Aorta (tissue), 5 donors: ENCODE results near the gene COLQ. TPM values are rescaled to one million over a fixed set of nuclear protein-coding genes. Genes with fewer than 3 reads are reported as not detected.
"Not testable (repeated sequence)": the region's sequence is repeated elsewhere in the genome, so short reads cannot be mapped to it uniquely, and the experiment has no call there.

ENCODE experiments used
- ATAC-seq: fragments of 200-7000 bp; cut with Tn5 transposase; one replicate; pipeline ENCODE4 v1.9.1; 2022; ENCODE audit warnings: moderate library complexity; ENCODE audit not compliant: low FRiP score
- DNase-seq, 2 donors: peaks; one replicate each; pipeline ENCODE4 v3.0.0-alpha.2; 2020
- H3K27ac ChIP-seq, 2 donors: one replicate each; pipeline ENCODE4 v1.5.1; 2013; ENCODE audit warnings: low read length in 2 of 2, mild to moderate bottlenecking in 2 of 2, moderate library complexity in 2 of 2, control low read depth in 1 of 2, inconsistent platforms in 1 of 2, low read depth in 1 of 2
- H3K27me3 ChIP-seq, 2 donors: one replicate each; pipeline ENCODE4 v1.6.1; 2013; ENCODE audit warnings: control low read depth in 1 of 2, low read length in 1 of 2, mild to moderate bottlenecking in 1 of 2, moderate library complexity in 1 of 2; ENCODE audit not compliant: insufficient read depth in 2 of 2, control insufficient read depth in 1 of 2
- H3K36me3 ChIP-seq, 2 donors: one replicate each; pipeline ENCODE4 v1.6.1; 2013; ENCODE audit warnings: control low read depth in 1 of 2, low read length in 1 of 2, mild to moderate bottlenecking in 1 of 2; ENCODE audit not compliant: insufficient read depth in 2 of 2, control insufficient read depth in 1 of 2
- H3K4me1 ChIP-seq, 2 donors: one replicate each; pipeline ENCODE4 v1.6.1; 2013; ENCODE audit warnings: low read length in 2 of 2, control low read depth in 1 of 2, mild to moderate bottlenecking in 1 of 2, moderate library complexity in 1 of 2; ENCODE audit not compliant: insufficient read depth in 2 of 2, control insufficient read depth in 1 of 2
- H3K4me3 ChIP-seq, 2 donors: one replicate each; pipeline ENCODE4 v1.5.1; 2013; ENCODE audit warnings: low read length in 2 of 2, control low read depth in 1 of 2, mild to moderate bottlenecking in 1 of 2
- H3K9me3 ChIP-seq: one replicate; pipeline ENCODE4 v1.6.1; 2013; ENCODE audit warnings: mild to moderate bottlenecking, low read length; ENCODE audit not compliant: control insufficient read depth
- WGBS, 2 donors: extraction: QIAGEN DNeasy Blood & Tissue Kit; methylation state at CpG; one replicate each; pipeline ENCODE4 v1.1.7; 2013; 5-methylcytosine and 5-hydroxymethylcytosine counted together
- intact Hi-C, 2 donors: fragments of 100-400 bp; cut with DNase I; formaldehyde crosslinking; loops; one replicate each; pipeline versions ENCODE4 v1.14.2 to v1.15.0; 2022
- polyA plus RNA-seq, 2 donors: library from polyadenylated mRNA; stranded (reverse); fragments of 200-250 nt; gene quantifications; one replicate each; pipeline ENCODE4 v1.2.3, GENCODE V29; 2013
- total RNA-seq, 2 donors: library from RNA; stranded (reverse); fragmentation: NEBNext Ultra II Directional; extraction: Animal tissue kit (Norgen Biotek cat#: 25700); gene quantifications; one replicate each; pipeline ENCODE4 v1.2.1, GENCODE V29; 2021
- donor health status: healthy with polysubstance abuse.
- donor health status: Bipolar disorder and iron deficiency.
- donor health status: DM: no; HTN: no; CAD: no.
- donor health status: DM: no; HTN: no; CAD: no.
- donor health status: DM: yes; HTN: yes; CAD: no.

Gene COLQ
- total and polyA plus RNA-seq, 4 donors, result 1.8 to 18.7 (median 13.7) TPM

DNA sequence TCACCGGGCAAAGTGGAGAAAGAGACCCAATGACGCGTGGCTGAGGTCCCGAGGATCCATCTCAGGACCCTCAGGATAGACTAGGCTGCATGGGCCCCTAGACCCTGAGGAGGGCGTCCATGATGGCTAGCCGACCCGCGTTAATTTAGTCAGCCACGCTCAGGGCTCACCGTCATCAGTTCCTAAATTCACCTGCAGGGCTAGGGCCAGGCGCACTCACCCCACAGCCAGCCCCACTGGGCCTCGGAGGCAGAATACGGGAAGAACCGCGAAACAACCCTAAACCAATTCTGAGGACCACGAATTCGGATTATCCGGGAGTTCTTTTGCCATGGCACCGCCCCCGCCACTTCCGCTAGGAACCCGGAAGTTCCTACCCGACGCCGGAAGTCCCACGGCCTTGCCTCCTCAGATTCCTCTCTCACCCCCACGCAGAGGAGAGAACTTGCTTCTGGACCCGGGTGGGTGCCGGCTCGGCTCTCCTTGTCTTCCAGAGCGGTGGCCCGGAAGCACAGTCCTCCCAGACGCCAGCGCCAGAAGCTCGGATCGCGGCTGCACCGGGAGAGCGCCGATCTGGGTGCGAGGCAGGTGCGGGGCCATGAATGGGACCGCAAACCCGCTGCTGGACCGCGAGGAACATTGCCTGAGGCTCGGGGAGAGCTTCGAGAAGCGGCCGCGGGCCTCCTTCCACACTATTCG lies 94.2 kb downstream of the COLQ start, which contains the start of the genes EAF1 and METTL6:
Gene EAF1, plus strand, starts transcription at position 417 of the 699 bp plus-strand sequence. Its CDS starts 182 bp downstream, at position 599.
Gene METTL6, minus strand, starts transcription at position 363 of the 699 bp plus-strand sequence. CDS start 1,033 bp downstream, outside the sequence.
- DNase-seq (peak; percentile 91 to 95), ATAC-seq (peak; percentile 93)
- H3K27me3 ChIP-seq, result no peaks in the 10 kb centered on the region
- H3K9me3 ChIP-seq, result no peaks in the 10 kb centered on the region
- peaks cover 0 to 3% of the 10 kb centered on the region in 2 donors for H3K36me3 ChIP-seq
- peak within 1 kb of the TSS; percentile 74 to 89 for H3K4me3 ChIP-seq
- 0% methylated on average over 51 to 52 of the region's 52 CpGs for WGBS, 2 donors
- intact Hi-C loops, result loop anchor here (2.0 to 5.0 kb wide), 2 partner anchors 129 to 130 kb away; no protein-coding TSS in a partner anchor
- peaks cover 1 to 4% of the 10 kb centered on the region in 2 donors for H3K4me1 ChIP-seq
- H3K27ac ChIP-seq, result peak within 1 kb of the TSS; percentile 31 to 72

DNA sequence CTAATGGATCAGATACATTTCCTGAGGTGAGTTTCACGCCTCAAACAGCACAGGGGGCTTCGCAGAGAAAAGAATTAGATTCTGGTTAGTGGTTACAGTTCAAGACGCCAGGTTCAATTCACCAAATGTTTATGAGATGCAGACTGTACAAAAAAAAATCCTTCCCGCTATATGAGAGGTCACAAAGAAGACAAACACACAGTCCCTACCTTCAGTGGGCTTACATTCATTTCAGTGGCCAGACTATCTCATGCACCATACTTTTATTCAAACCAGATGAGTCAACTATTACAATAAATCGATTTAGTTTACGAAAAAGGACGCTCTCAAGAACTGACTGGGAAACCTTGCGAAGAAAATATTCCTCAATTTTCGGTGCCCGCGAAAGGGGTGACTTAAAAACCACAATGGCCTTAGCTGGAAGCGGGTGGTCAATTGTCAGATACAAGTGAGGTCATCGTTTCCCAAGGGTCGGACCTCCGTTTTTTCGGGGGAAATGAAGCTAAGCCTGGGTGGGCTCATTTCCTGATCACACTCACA lies 94.9 kb downstream of the COLQ start:
- Histone ChIP-seq H3K27ac (peak overlapping the region in 1 of 2 donors; percentile 43), H3K36me3 (peaks cover 0 to 3% of the 10 kb centered on the region in 2 donors), H3K27me3 (no peaks in the 10 kb centered on the region), H3K4me3 (peak overlapping the region; percentile 74 to 89), H3K4me1 (peaks cover 1 to 4% of the 10 kb centered on the region in 2 donors), H3K9me3 (no peaks in the 10 kb centered on the region)
- intact Hi-C loops, result loop anchor here (2.0 to 5.0 kb wide), 2 partner anchors 130 to 131 kb away; no protein-coding TSS in a partner anchor
- ATAC-seq, result no peak
- 46 to 47% methylated on average over 16 of the region's 16 CpGs for WGBS, 2 donors
- DNase-seq, result no peak

DNA sequence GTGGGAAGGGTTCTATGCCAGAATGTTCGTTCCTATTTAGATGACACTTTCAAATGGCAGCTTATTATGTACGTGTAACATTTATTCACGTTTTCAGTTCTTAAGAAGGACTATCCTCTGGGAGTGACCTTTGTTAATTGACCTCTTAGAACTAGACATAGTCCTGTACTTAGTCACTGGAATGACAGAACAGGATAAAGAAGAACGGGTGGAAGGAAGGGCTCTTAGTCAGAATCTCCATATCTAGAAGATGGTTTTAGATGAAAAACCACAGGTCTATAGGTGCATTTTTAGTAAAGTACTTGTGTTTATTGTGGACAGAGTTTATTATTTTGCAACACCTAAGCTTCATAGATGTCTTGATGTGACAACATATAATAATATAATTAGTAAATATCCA lies 100.6 kb downstream of the COLQ start:
- Histone ChIP-seq H3K36me3 (no peaks in the 10 kb centered on the region), H3K4me3 (no peak overlapping the region), H3K27me3 (no peaks in the 10 kb centered on the region), H3K9me3 (no peaks in the 10 kb centered on the region), H3K27ac (no peak overlapping the region), H3K4me1 (peaks cover 0 to 4% of the 10 kb centered on the region in 2 donors)
- WGBS, 2 donors, result 80 to 88% methylated on average over 4 of the region's 4 CpGs
- ATAC-seq (no peak), DNase-seq (no peak)
- intact Hi-C loops, result no loop called here

DNA sequence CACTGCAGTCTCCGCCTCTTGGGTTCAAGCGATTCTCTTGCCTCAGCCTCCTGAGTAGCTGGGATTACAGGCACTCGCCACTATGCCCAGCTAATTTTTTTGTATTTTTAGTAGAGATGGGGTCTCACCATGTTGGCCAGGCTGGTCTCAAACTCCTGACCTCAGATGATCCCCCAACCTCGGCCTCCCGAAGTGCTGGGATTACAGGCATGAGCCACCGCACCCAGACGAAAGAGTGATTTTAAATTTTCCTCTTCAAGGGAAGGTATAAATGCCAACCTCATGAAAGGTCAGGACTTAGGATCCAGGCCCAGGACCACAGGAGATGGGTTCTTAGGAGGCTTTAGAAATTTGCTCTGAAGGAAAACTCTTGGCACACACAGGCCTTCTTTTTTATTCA lies 110.5 kb downstream of the COLQ start:
- H3K9me3 ChIP-seq, H3K27me3 ChIP-seq, H3K27ac ChIP-seq, intact Hi-C loops, ATAC-seq, H3K4me1 ChIP-seq, H3K4me3 ChIP-seq, DNase-seq: not testable (repeated sequence)
- WGBS, 2 donors, result 93 to 94% methylated on average over 7 of the region's 7 CpGs
- H3K36me3 ChIP-seq, result peaks cover 0 to 13% of the 10 kb centered on the region in 2 donors

DNA sequence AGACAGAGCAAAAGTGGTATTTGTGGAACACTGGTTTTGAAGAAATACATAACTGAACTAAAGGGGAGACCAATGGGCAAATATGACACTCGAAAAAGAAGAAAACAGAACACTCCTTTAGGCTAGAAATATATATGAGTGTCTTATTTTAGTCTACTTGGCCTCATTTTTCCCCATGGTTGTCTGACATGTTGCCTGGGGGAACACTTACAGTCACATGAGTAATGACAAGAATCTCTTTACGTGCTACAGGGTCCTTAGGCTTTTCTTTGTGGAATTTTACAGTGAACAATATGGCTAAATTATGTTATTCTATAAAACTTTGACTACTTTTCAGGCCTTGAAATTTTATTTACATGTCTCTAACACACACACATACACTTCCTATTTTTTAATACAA lies 111.7 kb downstream of the COLQ start:
- Histone ChIP-seq H3K36me3 (peaks cover 0 to 6% of the 10 kb centered on the region in 2 donors), H3K4me1 (no peaks in the 10 kb centered on the region), H3K9me3 (no peaks in the 10 kb centered on the region), H3K27ac (no peak overlapping the region), H3K4me3 (no peak overlapping the region), H3K27me3 (no peaks in the 10 kb centered on the region)
- intact Hi-C loops, result loop anchor here in 1 of 2 donors (5.0 kb wide), 1 partner anchor 207 kb away; no protein-coding TSS in a partner anchor
- DNase-seq (no peak), ATAC-seq (no peak)
- WGBS, 2 donors, result 96 to 97% methylated on average over 2 of the region's 2 CpGs

DNA sequence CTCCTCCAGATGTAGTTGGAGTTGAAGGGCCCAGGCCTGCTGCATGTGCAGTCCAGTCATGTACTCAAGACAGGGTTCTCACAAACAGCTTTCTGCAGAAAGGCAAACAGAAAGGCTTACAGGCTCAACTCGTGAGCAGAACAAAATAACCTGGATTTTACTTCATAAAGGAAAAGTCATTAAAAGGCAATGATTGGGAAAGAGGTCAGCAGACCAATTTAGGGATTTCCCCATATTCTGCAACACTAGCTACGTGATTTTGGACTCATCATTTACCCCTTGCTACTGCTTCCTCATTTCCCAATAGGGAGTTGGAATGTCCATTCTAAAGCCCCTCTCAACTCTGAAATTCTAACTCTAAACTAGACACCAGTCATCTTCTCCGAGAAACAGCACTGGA lies 112.3 kb downstream of the COLQ start:
- Histone ChIP-seq H3K27ac (no peak overlapping the region), H3K4me1 (no peaks in the 10 kb centered on the region), H3K9me3 (no peaks in the 10 kb centered on the region), H3K36me3 (peaks cover 0 to 2% of the 10 kb centered on the region in 2 donors), H3K4me3 (no peak overlapping the region), H3K27me3 (no peaks in the 10 kb centered on the region)
- WGBS, 2 donors, result 90 to 91% methylated on average over 3 of the region's 3 CpGs
- ATAC-seq (no peak), DNase-seq (no peak)
- intact Hi-C loops, result loop anchor here in 1 of 2 donors (5.0 kb wide), 1 partner anchor 207 kb away; no protein-coding TSS in a partner anchor

DNA sequence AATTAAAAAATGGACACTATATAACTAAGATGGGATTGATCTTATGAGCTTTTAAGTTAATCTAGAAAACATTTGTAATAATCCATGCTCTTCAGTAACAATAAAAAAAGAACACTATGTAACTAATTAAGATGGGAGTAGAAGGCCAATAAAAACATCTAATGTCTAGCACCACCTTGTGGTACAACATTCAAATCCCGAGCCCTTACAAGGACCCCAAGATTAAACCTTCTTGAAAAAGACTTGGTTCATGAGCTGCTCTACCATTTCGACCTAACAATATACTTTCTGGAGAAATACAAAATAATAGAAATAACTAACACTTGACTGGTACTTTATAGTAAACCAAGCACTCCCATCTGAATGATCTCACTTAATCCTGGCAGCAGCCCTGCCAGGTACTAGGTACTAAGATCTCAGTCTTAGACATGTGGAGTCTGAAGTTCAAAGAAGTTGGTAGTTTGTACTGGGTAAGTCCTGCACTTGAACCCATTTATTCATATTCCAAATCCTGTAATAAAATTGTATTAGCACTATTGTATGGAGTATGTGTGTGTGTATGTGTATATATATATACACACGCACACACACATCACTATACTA lies 116.0 kb downstream of the COLQ start:
- Histone ChIP-seq H3K36me3 (no peaks in the 10 kb centered on the region), H3K27ac (no peak overlapping the region), H3K4me3 (no peak overlapping the region), H3K27me3 (no peaks in the 10 kb centered on the region), H3K4me1 (no peaks in the 10 kb centered on the region), H3K9me3 (no peaks in the 10 kb centered on the region)
- ATAC-seq (peak; percentile 63), DNase-seq (no peak)
- intact Hi-C loops, result loop anchor here (2.0 to 5.0 kb wide), 2 partner anchors 203 kb away; no protein-coding TSS in a partner anchor
- WGBS, 2 donors, result 38 to 46% methylated on average over 3 of the region's 3 CpGs

DNA sequence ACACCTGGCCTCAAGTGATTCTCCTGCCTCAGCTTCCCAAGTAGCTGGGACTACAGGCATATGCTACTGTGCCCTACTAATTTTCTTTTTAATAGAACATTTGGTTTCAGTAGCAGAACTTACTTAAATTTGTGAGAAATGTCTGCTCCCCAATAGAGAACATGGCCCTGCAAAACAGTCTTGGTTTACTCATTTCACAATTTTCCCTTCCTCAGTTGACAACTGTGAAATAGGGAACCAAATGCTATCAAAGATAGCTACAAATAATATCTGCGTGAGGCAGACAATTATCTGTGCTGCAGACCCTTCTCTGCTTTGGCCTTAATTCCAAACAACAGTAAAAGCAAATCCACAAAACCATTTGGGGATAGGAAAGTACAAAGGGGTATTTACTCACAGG lies 116.7 kb downstream of the COLQ start:
- WGBS, 2 donors, result 94 to 96% methylated on average over 1 of the region's 1 CpG
- intact Hi-C loops, result loop anchor here (2.0 to 5.0 kb wide), 2 partner anchors 202 kb away; no protein-coding TSS in a partner anchor
- Histone ChIP-seq H3K27ac (no peak overlapping the region), H3K4me3 (no peak overlapping the region), H3K27me3 (no peaks in the 10 kb centered on the region), H3K4me1 (no peaks in the 10 kb centered on the region), H3K36me3 (no peaks in the 10 kb centered on the region), H3K9me3 (no peaks in the 10 kb centered on the region)
- ATAC-seq (no peak), DNase-seq (no peak)
